Measurements from ENCODE around the gene RXFP1. TPM values are rescaled to one million over a fixed set of nuclear protein-coding genes. Genes with fewer than 3 reads are reported as not detected.

RXFP1 gene
- polyA plus RNA-seq, 1 donor (not counting 4 experiments of a cell fraction or from before 2014, with no cell fraction given), result not detected

- Histone ChIP-seq H3K4me1 (ENCODE audit: control insufficient read depth, extremely low read depth, insufficient read depth, low read length) (no peaks in the 10 kb centered on the region), H3K9me3 (ENCODE audit: control insufficient read depth, low read depth, low read length) (no peaks in the 10 kb centered on the region), H3K4me3 (ENCODE audit: control insufficient read depth in 2 of 3, extremely low read depth in 1 of 3, insufficient read depth in 2 of 3, low read depth in 1 of 3, low read length in 3 of 3) (no peak overlapping the region), H3K27me3 (ENCODE audit: control insufficient read depth, extremely low read depth, insufficient read depth, low read length) (no peaks in the 10 kb centered on the region), H3K4me2 (ENCODE audit: control insufficient read depth, extremely low read depth, insufficient read depth, low read depth, low read length) (no peak overlapping the region), H3K27ac (ENCODE audit: control insufficient read depth, insufficient read depth, low read length) (no peak overlapping the region), H3K79me2 (ENCODE audit: control insufficient read depth, insufficient read depth, low read length) (no peaks in the 10 kb centered on the region), H3K9me1 (ENCODE audit: control insufficient read depth, extremely low read depth, insufficient read depth, low read length) (no peaks in the 10 kb centered on the region), H4K20me1 (ENCODE audit: control insufficient read depth, extremely low read depth, insufficient read depth, low read length) (no peaks in the 10 kb centered on the region), H2AFZ (ENCODE audit: control insufficient read depth, low read length) (no peak overlapping the region), H3K9ac (ENCODE audit: control insufficient read depth, extremely low read depth, insufficient read depth, low read length) (no peak overlapping the region), H3K36me3 (ENCODE audit: control insufficient read depth in 2 of 2, extremely low read depth in 1 of 2, insufficient read depth in 2 of 2, low read length in 2 of 2) (no peaks in the 10 kb centered on the region)
- dilution Hi-C loops (cut with MboI; ENCODE audit: extremely low pct_ligation_motif_present, low sequenced_read_pairs), result no loop called here
- DNase-seq (ENCODE audit: low read depth, low spot score) (no peak), FAIRE-seq (no peak)
- TF ChIP-seq EZH2 (IDR thresholded peaks at IDR 0.05; ENCODE audit: low read length) (no peak), CTCF (optimal IDR thresholded peaks at IDR 0.05 in 1 of 3, IDR thresholded peaks at IDR 0.05 in 1 of 3, conservative IDR thresholded peaks at IDR 0.05 in 1 of 3; ENCODE audit: extremely low read depth in 1 of 3, insufficient read depth in 2 of 3, low read length in 3 of 3) (no peak)
These were observed 65.2 kb downstream of the RXFP1 start for GRCh38 chr4:158586881-158587280.

GRCh38 chr4:158588285-158588684, 66.6 kb downstream of the RXFP1 start:
- no peak for FAIRE-seq
- Histone ChIP-seq H3K4me2 (ENCODE audit: control insufficient read depth, extremely low read depth, insufficient read depth, low read depth, low read length) (no peak overlapping the region), H3K9me1 (ENCODE audit: control insufficient read depth, extremely low read depth, insufficient read depth, low read length) (no peaks in the 10 kb centered on the region), H3K27me3 (ENCODE audit: control insufficient read depth, extremely low read depth, insufficient read depth, low read length) (no peaks in the 10 kb centered on the region), H3K79me2 (ENCODE audit: control insufficient read depth, insufficient read depth, low read length) (no peaks in the 10 kb centered on the region), H3K9me3 (ENCODE audit: control insufficient read depth, low read depth, low read length) (no peaks in the 10 kb centered on the region), H3K4me3 (ENCODE audit: control insufficient read depth in 2 of 3, extremely low read depth in 1 of 3, insufficient read depth in 2 of 3, low read depth in 1 of 3, low read length in 3 of 3) (no peak overlapping the region), H3K27ac (ENCODE audit: control insufficient read depth, insufficient read depth, low read length) (no peak overlapping the region), H3K4me1 (ENCODE audit: control insufficient read depth, extremely low read depth, insufficient read depth, low read length) (no peaks in the 10 kb centered on the region), H3K36me3 (ENCODE audit: control insufficient read depth in 2 of 2, extremely low read depth in 1 of 2, insufficient read depth in 2 of 2, low read length in 2 of 2) (no peaks in the 10 kb centered on the region), H4K20me1 (ENCODE audit: control insufficient read depth, extremely low read depth, insufficient read depth, low read length) (no peaks in the 10 kb centered on the region), H3K9ac (ENCODE audit: control insufficient read depth, extremely low read depth, insufficient read depth, low read length) (no peak overlapping the region), H2AFZ (ENCODE audit: control insufficient read depth, low read length) (no peak overlapping the region)
- dilution Hi-C loops (cut with MboI; ENCODE audit: extremely low pct_ligation_motif_present, low sequenced_read_pairs), result no loop called here
- TF ChIP-seq EZH2 (IDR thresholded peaks at IDR 0.05; ENCODE audit: low read length) (no peak), CTCF (optimal IDR thresholded peaks at IDR 0.05 in 1 of 3, IDR thresholded peaks at IDR 0.05 in 1 of 3, conservative IDR thresholded peaks at IDR 0.05 in 1 of 3; ENCODE audit: extremely low read depth in 1 of 3, insufficient read depth in 2 of 3, low read length in 3 of 3) (no peak)
- DNase-seq (ENCODE audit: low read depth, low spot score), result no peak

Data from keratinocyte (primary cell).